Central memory CD8-positive, alpha-beta T cell (primary cell): ENCODE data around the gene TRAPPC13.
"Not testable (repeated sequence)": the region's sequence is repeated elsewhere in the genome, so short reads cannot be mapped to it uniquely, and the experiment has no call there.

Source experiments
- ATAC-seq: fragments of 150-1000 bp; cut with Tn5 transposase; replicated peaks from 2 replicates; pipeline ENCODE4 v1.10.0; 2022; ENCODE audit warnings: mild to moderate bottlenecking, moderate FRiP score, moderate number of reproducible peaks; ENCODE audit not compliant: poor library complexity, severe bottlenecking; ENCODE audit errors: extremely low read depth
- DNase-seq, 2 donors: peaks; one replicate each; pipeline ENCODE4 v3.0.0; 2021; ENCODE audit warnings: low spot score in 2 of 2
- H3K27ac Mint-ChIP-seq: one replicate; pipeline ENCODE4 v1.8.0; 2022; ENCODE audit warnings: low read depth, mild to moderate bottlenecking, moderate library complexity, mixed read lengths
- H3K27me3 Mint-ChIP-seq: one replicate; pipeline ENCODE4 v1.8.0; 2022; ENCODE audit warnings: mixed read lengths
- H3K36me3 Mint-ChIP-seq: one replicate; pipeline ENCODE4 v1.8.0; 2022; ENCODE audit warnings: mild to moderate bottlenecking, moderate library complexity, mixed read lengths; ENCODE audit not compliant: insufficient read depth
- H3K4me1 Mint-ChIP-seq: one replicate; pipeline ENCODE4 v1.8.0; 2022; ENCODE audit warnings: mixed read lengths
- H3K4me3 Mint-ChIP-seq: one replicate; pipeline ENCODE4 v1.8.0; 2022; ENCODE audit warnings: mild to moderate bottlenecking, moderate library complexity, mixed read lengths
- H3K9me3 Mint-ChIP-seq: one replicate; pipeline ENCODE4 v1.8.0; 2022; ENCODE audit warnings: mixed read lengths

TRAPPC13 gene

GRCh38 chr5:65624571-65625555, at the start of gene TRAPPC13, which contains the start of gene SHLD3:
Gene TRAPPC13, plus strand, starts transcription at chr5:65625027. Its CDS starts 34 bp downstream, at chr5:65625061.
Gene SHLD3, plus strand, starts transcription at chr5:65625027. Its CDS starts 4,561 bp downstream, at chr5:65629588.
- Mint-ChIP-seq H3K36me3 (peaks cover 42% of the 10 kb centered on the region), H3K27ac (peak within 1 kb of the TSS; percentile 99), H3K9me3 (no peaks in the 10 kb centered on the region), H3K27me3 (no peaks in the 10 kb centered on the region), H3K4me3 (peak within 1 kb of the TSS; percentile 98), H3K4me1 (peaks cover 24% of the 10 kb centered on the region)
- peak; percentile 73 for ATAC-seq
- DNase-seq = peak; percentile 69 to 82

GRCh38 chr5:65577141-65577540, 47.7 kb upstream of the TRAPPC13 start:
- Mint-ChIP-seq H3K4me3 (no peak overlapping the region), H3K27ac (no peak overlapping the region), H3K4me1 (peaks cover 26% of the 10 kb centered on the region), H3K27me3 (no peaks in the 10 kb centered on the region), H3K9me3 (no peaks in the 10 kb centered on the region), H3K36me3 (peaks cover 47% of the 10 kb centered on the region)
- ATAC-seq (no peak), DNase-seq (no peak)

GRCh38 chr5:65588694-65589093, 36.1 kb upstream of the TRAPPC13 start:
- peaks cover 45% of the 10 kb centered on the region for H3K36me3 Mint-ChIP-seq
- no peak overlapping the region for H3K27ac Mint-ChIP-seq
- no peaks in the 10 kb centered on the region for H3K4me1 Mint-ChIP-seq

GRCh38 chr5:65601761-65602160, 23.1 kb upstream of the TRAPPC13 start:
- H3K4me3 Mint-ChIP-seq, DNase-seq, H3K9me3 Mint-ChIP-seq, H3K27me3 Mint-ChIP-seq, ATAC-seq, H3K27ac Mint-ChIP-seq: not testable (repeated sequence)
- peaks cover 19% of the 10 kb centered on the region for H3K4me1 Mint-ChIP-seq
- peaks cover 64% of the 10 kb centered on the region for H3K36me3 Mint-ChIP-seq

More at GRCh38 chr5:65588694-65589093, 36.1 kb upstream of the TRAPPC13 start:
- ATAC-seq (no peak), DNase-seq (no peak)
- H3K27me3 Mint-ChIP-seq = no peaks in the 10 kb centered on the region
- no peaks in the 10 kb centered on the region for H3K9me3 Mint-ChIP-seq
- H3K4me3 Mint-ChIP-seq = no peak overlapping the region

- DNase-seq (no peak), ATAC-seq (no peak)
- no peaks in the 10 kb centered on the region for H3K9me3 Mint-ChIP-seq
- peaks cover 66% of the 10 kb centered on the region for H3K36me3 Mint-ChIP-seq
- peaks cover 16% of the 10 kb centered on the region for H3K4me1 Mint-ChIP-seq
- H3K27me3 Mint-ChIP-seq = no peaks in the 10 kb centered on the region
- H3K4me3 Mint-ChIP-seq = no peak overlapping the region
- H3K27ac Mint-ChIP-seq = no peak overlapping the region
Measured at GRCh38 chr5:65611524-65611923, 13.3 kb upstream of the TRAPPC13 start.

GRCh38 chr5:65612298-65612907, 12.4 kb upstream of the TRAPPC13 start:
- no peak for DNase-seq
- no peaks in the 10 kb centered on the region for H3K27me3 Mint-ChIP-seq
- H3K27ac Mint-ChIP-seq = no peak overlapping the region
- H3K4me1 Mint-ChIP-seq = peaks cover 16% of the 10 kb centered on the region
- no peak overlapping the region for H3K4me3 Mint-ChIP-seq
- H3K9me3 Mint-ChIP-seq = no peaks in the 10 kb centered on the region
- H3K36me3 Mint-ChIP-seq = peaks cover 57% of the 10 kb centered on the region
- ATAC-seq = no peak

- ATAC-seq = no peak
- no peaks in the 10 kb centered on the region for H3K9me3 Mint-ChIP-seq
- H3K4me1 Mint-ChIP-seq = peaks cover 36% of the 10 kb centered on the region
- peaks cover 26% of the 10 kb centered on the region for H3K36me3 Mint-ChIP-seq
- DNase-seq = no peak
- H3K27ac Mint-ChIP-seq = no peak overlapping the region
- H3K4me3 Mint-ChIP-seq = no peak overlapping the region
- H3K27me3 Mint-ChIP-seq = no peaks in the 10 kb centered on the region
Measured at GRCh38 chr5:65620021-65620420, 4.8 kb upstream of the TRAPPC13 start.

GRCh38 chr5:65621961-65622360, 2.9 kb upstream of the TRAPPC13 start:
- not testable (repeated sequence) for DNase-seq, H3K27ac Mint-ChIP-seq, H3K9me3 Mint-ChIP-seq, H3K27me3 Mint-ChIP-seq, ATAC-seq
- Mint-ChIP-seq H3K4me1 (peaks cover 35% of the 10 kb centered on the region), H3K4me3 (peak overlapping the region; percentile 98), H3K36me3 (peaks cover 27% of the 10 kb centered on the region)

- Mint-ChIP-seq H3K27ac (peak overlapping the region; percentile 99), H3K4me3 (peak overlapping the region; percentile 98), H3K36me3 (peaks cover 33% of the 10 kb centered on the region), H3K9me3 (no peaks in the 10 kb centered on the region), H3K27me3 (no peaks in the 10 kb centered on the region), H3K4me1 (peaks cover 30% of the 10 kb centered on the region)
- ATAC-seq (no peak), DNase-seq (no peak)
Measured at GRCh38 chr5:65623482-65623881, 1.3 kb upstream of the TRAPPC13 start.

- H3K27ac Mint-ChIP-seq = peak within 1 kb of the TSS; percentile 99
- peak; percentile 78 to 88 for DNase-seq
- H3K27me3 Mint-ChIP-seq = no peaks in the 10 kb centered on the region
- peak within 1 kb of the TSS; percentile 98 for H3K4me3 Mint-ChIP-seq
- no peaks in the 10 kb centered on the region for H3K9me3 Mint-ChIP-seq
- peak; percentile 95 for ATAC-seq
- H3K4me1 Mint-ChIP-seq = peaks cover 27% of the 10 kb centered on the region
- peaks cover 37% of the 10 kb centered on the region for H3K36me3 Mint-ChIP-seq
Measured at GRCh38 chr5:65624025-65624570, 729 bp upstream of the TRAPPC13 start, which contains the start of gene TRIM23. Gene TRIM23, minus strand, starts transcription at chr5:65624333. Its CDS starts 59 bp downstream, at chr5:65624274.

GRCh38 chr5:65625743-65626142, 916 bp downstream of the TRAPPC13 start:
- DNase-seq (no peak), ATAC-seq (no peak)
- Mint-ChIP-seq H3K4me3 (peak overlapping the region; percentile 98), H3K4me1 (peaks cover 24% of the 10 kb centered on the region), H3K36me3 (peaks cover 44% of the 10 kb centered on the region), H3K27ac (peak overlapping the region; percentile 99), H3K27me3 (no peaks in the 10 kb centered on the region), H3K9me3 (no peaks in the 10 kb centered on the region)

GRCh38 chr5:65630981-65631380, 6.2 kb downstream of the TRAPPC13 start:
- Mint-ChIP-seq H3K4me1 (peaks cover 8% of the 10 kb centered on the region), H3K27ac (no peak overlapping the region), H3K27me3 (no peaks in the 10 kb centered on the region), H3K36me3 (peaks cover 28% of the 10 kb centered on the region), H3K4me3 (no peak overlapping the region), H3K9me3 (no peaks in the 10 kb centered on the region)
- DNase-seq = no peak
- no peak for ATAC-seq
